OCI-LY3 (cell line): ENCODE results near the gene TP53BP1.

Experiments
- CTCF ChIP-seq: fragments of 200-600, 300-600 bp; sonication (generic); IDR thresholded peaks from 2 replicates; pipeline ENCODE4 v1.5.1; 2014; ENCODE audit warnings: antibody characterized with exemption, low read length, low read depth
- EZH2phosphoT487 ChIP-seq: fragments of 200-600 bp; shearing (Covaris generic); IDR thresholded peaks from 2 replicates; pipeline ENCODE4 v1.6.1; 2018; ENCODE audit warnings: antibody characterized with exemption, mixed run types, low read depth

GRCh38 chr15:43516185-43516584, 23.2 kb upstream of the TP53BP1 start:
- TF ChIP-seq CTCF (no peak), EZH2phosphoT487 (no peak)
